ENCODE data around the gene OR52H1.

OR52H1 gene

GRCh38 chr11:5521540-5521939 lies 26.8 kb downstream of the OR52H1 start:
- Histone ChIP-seq H3K27ac (no peak overlapping the region), H3K4me3 (no peak overlapping the region), H3K9me3 (no peaks in the 10 kb centered on the region), H3K36me3 (no peaks in the 10 kb centered on the region), H3K27me3 (no peaks in the 10 kb centered on the region), H3K4me1 (no peaks in the 10 kb centered on the region)
- DNase-seq, result no peak
- intact Hi-C loops (cut with DNase I; ENCODE audit: low total_unique reads), result no loop called here
- TF ChIP-seq CTCF (IDR thresholded peaks at IDR 0.05), result no peak

- no peak for TF ChIP-seq CTCF (IDR thresholded peaks at IDR 0.05)
- intact Hi-C loops (cut with DNase I; ENCODE audit: low total_unique reads), result no loop called here
- DNase-seq, result no peak
- no peaks in the 10 kb centered on the region for H3K9me3 ChIP-seq
- H3K27me3 ChIP-seq, result no peaks in the 10 kb centered on the region
- no peaks in the 10 kb centered on the region for H3K36me3 ChIP-seq
- no peak within 1 kb of the TSS for H3K4me3 ChIP-seq
- no peaks in the 10 kb centered on the region for H3K4me1 ChIP-seq
- H3K27ac ChIP-seq, result no peak within 1 kb of the TSS
Measured at GRCh38 chr11:5516599-5516998, 31.7 kb downstream of the OR52H1 start, which contains the start of gene UBQLNL. Gene UBQLNL, minus strand, starts transcription at chr11:5516699. Its CDS starts 258 bp downstream, at chr11:5516441.

GRCh38 chr11:5514841-5515240 lies 33.5 kb downstream of the OR52H1 start:
- Histone ChIP-seq H3K9me3 (no peaks in the 10 kb centered on the region), H3K4me3 (no peak overlapping the region), H3K27me3 (no peaks in the 10 kb centered on the region), H3K4me1 (no peaks in the 10 kb centered on the region), H3K36me3 (no peaks in the 10 kb centered on the region), H3K27ac (no peak overlapping the region)
- DNase-seq, result no peak
- no peak for TF ChIP-seq CTCF (IDR thresholded peaks at IDR 0.05)
- intact Hi-C loops (cut with DNase I; ENCODE audit: low total_unique reads), result no loop called here

- Histone ChIP-seq H3K36me3 (no peaks in the 10 kb centered on the region), H3K4me3 (no peak within 1 kb of the TSS), H3K4me1 (no peaks in the 10 kb centered on the region), H3K27ac (no peak within 1 kb of the TSS), H3K9me3 (no peaks in the 10 kb centered on the region), H3K27me3 (no peaks in the 10 kb centered on the region)
- TF ChIP-seq CTCF (IDR thresholded peaks at IDR 0.05), result no peak
- intact Hi-C loops (cut with DNase I; ENCODE audit: low total_unique reads), result no loop called here
- DNase-seq, result no peak
Measured at GRCh38 chr11:5509803-5510202, 38.5 kb downstream of the OR52H1 start, which contains the start of gene UBQLN3. Gene UBQLN3, minus strand, starts transcription at chr11:5509957. Its CDS starts 399 bp downstream, at chr11:5509558.

GRCh38 chr11:5508605-5509004 lies 39.7 kb downstream of the OR52H1 start:
- no peaks in the 10 kb centered on the region for H3K9me3 ChIP-seq
- no peak for DNase-seq
- H3K27ac ChIP-seq, result no peak overlapping the region
- no peaks in the 10 kb centered on the region for H3K36me3 ChIP-seq
- H3K4me3 ChIP-seq, result no peak overlapping the region
- H3K4me1 ChIP-seq, result no peaks in the 10 kb centered on the region
- TF ChIP-seq CTCF (IDR thresholded peaks at IDR 0.05), result no peak
- intact Hi-C loops (cut with DNase I; ENCODE audit: low total_unique reads), result no loop called here
- no peaks in the 10 kb centered on the region for H3K27me3 ChIP-seq

- no peak for TF ChIP-seq CTCF (IDR thresholded peaks at IDR 0.05)
Measured at GRCh38 chr11:5507933-5508305, 40.4 kb downstream of the OR52H1 start.

More at GRCh38 chr11:5507933-5508305, 40.4 kb downstream of the OR52H1 start:
- H3K4me1 ChIP-seq, result no peaks in the 10 kb centered on the region
- H3K27ac ChIP-seq, result no peak overlapping the region
- H3K4me3 ChIP-seq, result no peak overlapping the region
- no peak for DNase-seq
- intact Hi-C loops (cut with DNase I; ENCODE audit: low total_unique reads), result no loop called here
- H3K9me3 ChIP-seq, result no peaks in the 10 kb centered on the region
- H3K36me3 ChIP-seq, result no peaks in the 10 kb centered on the region
- H3K27me3 ChIP-seq, result no peaks in the 10 kb centered on the region

Data from tibial artery (tissue), 4 donors.